Smooth muscle cell (in vitro differentiated cells): Measurements from ENCODE around the gene BRS3. TPM values are rescaled to one million over a fixed set of nuclear protein-coding genes. Genes with fewer than 3 reads are reported as not detected.

Experiments used
- DNase-seq: peaks from one replicate; lab custom pipeline; 2025; ENCODE audit not compliant: unreplicated experiment; lab: John Stamatoyannopoulos, UW
- H2AFZ ChIP-seq: fragments of 200-600 bp; sonication (generic); 2 replicates; pipeline ENCODE4 v1.6.0; 2016; ENCODE audit warnings: antibody characterized with exemption, low read depth, mild to moderate bottlenecking
- H3F3A ChIP-seq: fragments of 200-600 bp; sonication (generic); 2 replicates; pipeline ENCODE4 v1.6.0; 2017; ENCODE audit warnings: antibody characterized with exemption, low read depth
- H3K27ac ChIP-seq: fragments of 200-600 bp; sonication (generic); 2 replicates; pipeline ENCODE4 v1.5.1; 2016; ENCODE audit warnings: low read depth, mild to moderate bottlenecking
- H3K27me3 ChIP-seq: fragments of 200-600 bp; sonication (generic); 2 replicates; pipeline ENCODE4 v1.6.1; 2016; ENCODE audit warnings: low read depth, mild to moderate bottlenecking
- H3K36me3 ChIP-seq: fragments of 200-600 bp; sonication (generic); 2 replicates; pipeline ENCODE4 v1.5.1; 2016; ENCODE audit warnings: low read depth
- H3K4me1 ChIP-seq: fragments of 200-600 bp; sonication (generic); 2 replicates; pipeline ENCODE4 v1.5.1; 2016; ENCODE audit warnings: low read depth
- H3K4me2 ChIP-seq: fragments of 200-600 bp; sonication (generic); 2 replicates; pipeline ENCODE4 v1.6.0; 2016; ENCODE audit warnings: mild to moderate bottlenecking
- H3K4me3 ChIP-seq: fragments of 200-600 bp; sonication (generic); 2 replicates; pipeline ENCODE4 v1.5.1; 2016; ENCODE audit warnings: mild to moderate bottlenecking
- H3K79me2 ChIP-seq: fragments of 200-600 bp; sonication (generic); 2 replicates; pipeline ENCODE4 v1.6.0; 2016; ENCODE audit warnings: low read depth, mild to moderate bottlenecking
- H3K9ac ChIP-seq: fragments of 200-600 bp; sonication (generic); 2 replicates; pipeline ENCODE4 v1.6.0; 2016; ENCODE audit warnings: low read depth
- H3K9me3 ChIP-seq: fragments of 200-600 bp; sonication (generic); replicated peaks from 2 replicates; pipeline ENCODE4 v1.5.1; 2016; ENCODE audit warnings: low read depth
- H4K20me1 ChIP-seq: fragments of 200-600 bp; sonication (generic); 2 replicates; pipeline ENCODE4 v1.6.0; 2016; ENCODE audit warnings: low read depth
- WGBS: methylation state at CpG from one replicate; pipeline ENCODE4 v1.1.7; 2016; ENCODE audit warnings: low lambda C conversion rate; 5-methylcytosine and 5-hydroxymethylcytosine counted together
- polyA plus RNA-seq: library from polyadenylated mRNA; unstranded; fragments of >200 nt; fragmentation: Nextera tagmentation; extraction: Ambion mirVana; gene quantifications from 2 replicates; pipeline ENCODE4 v1.2.1, GENCODE V29; 2016
- total RNA-seq: library from RNA; depleted of rRNA; stranded (reverse); fragments of >200 nt; gene quantifications from 2 replicates; pipeline ENCODE4 v1.2.3, GENCODE V29; 2014
- TF ChIP-seq, protein P1 (sequence below): fragments of 200-600 bp; sonication (generic); IDR thresholded peaks from 2 replicates; pipeline ENCODE4 v1.5.1; 2017; ENCODE audit warnings: borderline replicate concordance, mild to moderate bottlenecking, antibody characterized with exemption; ENCODE audit not compliant: insufficient read depth, poor library complexity, severe bottlenecking

BRS3 gene
- total and polyA plus RNA-seq, 2 experiments from 2014 or later: not detected

DNA sequence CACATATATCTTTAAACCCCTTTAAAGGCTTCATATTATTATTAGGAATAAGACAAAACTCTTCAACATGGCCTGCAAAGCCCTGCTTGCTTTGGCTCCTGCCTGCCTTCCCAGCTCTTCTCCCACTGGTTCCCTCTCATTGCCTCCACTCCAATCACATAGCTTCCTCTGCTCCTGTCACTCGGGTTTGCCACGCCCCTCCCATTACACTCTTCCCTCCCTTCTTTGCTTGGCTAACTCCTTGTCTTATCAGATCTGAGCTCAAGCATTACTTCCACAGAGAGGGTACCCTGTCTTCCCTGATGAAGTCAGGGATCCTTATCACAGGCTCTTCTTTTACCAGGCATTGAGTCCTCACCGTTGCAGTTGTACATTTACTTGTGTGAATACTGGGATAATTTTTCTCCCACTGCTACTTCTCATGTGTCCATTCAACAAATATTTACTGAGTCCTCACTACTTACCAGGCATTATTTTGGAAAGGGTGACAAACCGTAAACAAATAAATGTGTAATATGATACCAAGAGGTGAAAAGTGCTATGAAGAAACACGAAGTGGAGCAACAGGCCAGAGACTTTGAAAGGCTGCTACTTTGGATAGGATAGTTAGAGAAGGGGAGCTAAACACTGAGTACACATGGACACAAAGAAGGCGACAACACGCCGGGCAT, 41.0 kb downstream of the BRS3 start:
- Histone ChIP-seq H3K4me1 (no peaks in the 10 kb centered on the region), H3K9ac (no peak overlapping the region), H3K79me2 (no peaks in the 10 kb centered on the region), H4K20me1 (no peaks in the 10 kb centered on the region), H2AFZ (no peak overlapping the region), H3K4me2 (no peak overlapping the region), H3F3A (no peaks in the 10 kb centered on the region), H3K9me3 (no peaks in the 10 kb centered on the region), H3K27me3 (no peaks in the 10 kb centered on the region), H3K4me3 (no peak overlapping the region), H3K36me3 (no peaks in the 10 kb centered on the region), H3K27ac (no peak overlapping the region)
- TF ChIP-seq, protein P1, sequence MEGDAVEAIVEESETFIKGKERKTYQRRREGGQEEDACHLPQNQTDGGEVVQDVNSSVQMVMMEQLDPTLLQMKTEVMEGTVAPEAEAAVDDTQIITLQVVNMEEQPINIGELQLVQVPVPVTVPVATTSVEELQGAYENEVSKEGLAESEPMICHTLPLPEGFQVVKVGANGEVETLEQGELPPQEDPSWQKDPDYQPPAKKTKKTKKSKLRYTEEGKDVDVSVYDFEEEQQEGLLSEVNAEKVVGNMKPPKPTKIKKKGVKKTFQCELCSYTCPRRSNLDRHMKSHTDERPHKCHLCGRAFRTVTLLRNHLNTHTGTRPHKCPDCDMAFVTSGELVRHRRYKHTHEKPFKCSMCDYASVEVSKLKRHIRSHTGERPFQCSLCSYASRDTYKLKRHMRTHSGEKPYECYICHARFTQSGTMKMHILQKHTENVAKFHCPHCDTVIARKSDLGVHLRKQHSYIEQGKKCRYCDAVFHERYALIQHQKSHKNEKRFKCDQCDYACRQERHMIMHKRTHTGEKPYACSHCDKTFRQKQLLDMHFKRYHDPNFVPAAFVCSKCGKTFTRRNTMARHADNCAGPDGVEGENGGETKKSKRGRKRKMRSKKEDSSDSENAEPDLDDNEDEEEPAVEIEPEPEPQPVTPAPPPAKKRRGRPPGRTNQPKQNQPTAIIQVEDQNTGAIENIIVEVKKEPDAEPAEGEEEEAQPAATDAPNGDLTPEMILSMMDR: no peak
- DNase-seq: no peak
- WGBS: 82% methylated on average over 8 of the region's 8 CpGs

DNA sequence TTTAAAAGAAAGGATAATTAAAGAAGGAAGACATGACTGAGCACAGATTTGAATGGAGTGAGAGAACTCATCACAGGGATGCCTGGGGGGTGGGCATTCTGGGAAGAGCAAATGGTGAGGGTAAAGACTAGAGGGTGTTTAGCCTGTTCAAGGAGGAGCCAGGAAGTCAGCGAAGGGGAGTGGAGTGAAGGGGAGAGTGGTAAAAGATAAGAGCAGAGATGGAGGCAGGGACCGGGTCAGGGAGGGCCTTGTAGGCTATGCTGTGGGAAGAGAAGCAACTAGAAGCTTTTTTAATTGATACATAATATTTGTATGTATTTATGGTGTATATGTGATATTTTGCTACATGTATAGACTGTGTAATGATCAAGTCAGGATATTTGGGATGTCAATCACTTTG, 42.0 kb downstream of the BRS3 start:
- TF ChIP-seq, protein P1: no peak
- Histone ChIP-seq H3K9ac (no peak overlapping the region), H2AFZ (no peak overlapping the region), H3K4me2 (no peak overlapping the region), H3K9me3 (no peaks in the 10 kb centered on the region), H3F3A (no peaks in the 10 kb centered on the region), H3K27me3 (no peaks in the 10 kb centered on the region), H3K36me3 (no peaks in the 10 kb centered on the region), H3K27ac (no peak overlapping the region), H3K4me1 (no peaks in the 10 kb centered on the region), H3K4me3 (no peak overlapping the region), H3K79me2 (no peaks in the 10 kb centered on the region), H4K20me1 (no peaks in the 10 kb centered on the region)
- no peak for DNase-seq
- 67% methylated on average over 2 of the region's 2 CpGs for WGBS

DNA sequence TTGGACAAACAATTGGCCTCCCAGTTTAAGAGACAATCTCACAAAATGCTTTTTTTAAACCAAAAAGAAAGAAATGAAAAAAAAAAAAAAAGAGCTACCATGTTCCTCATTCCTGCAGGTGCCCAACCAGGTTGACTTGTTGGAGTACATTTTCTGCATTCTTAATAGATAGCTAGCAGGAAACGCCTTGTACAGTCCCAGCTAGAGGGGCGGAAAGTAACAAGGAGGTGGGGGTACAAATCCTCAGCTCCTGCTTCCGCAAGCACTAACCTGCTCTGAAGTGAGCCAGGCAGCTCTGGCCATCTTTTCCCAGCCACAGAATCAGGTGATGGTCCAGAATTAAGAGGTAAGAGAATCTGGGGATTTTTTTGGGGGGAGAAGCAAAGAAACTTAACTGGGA, 44.2 kb downstream of the BRS3 start, which contains the start of gene VGLL1:
Gene VGLL1 (plus strand): TSS at position 265 of the 400 bp plus-strand sequence. CDS start 3,806 bp downstream, outside the sequence.
- Histone ChIP-seq H4K20me1 (no peaks in the 10 kb centered on the region), H3K27ac (no peak within 1 kb of the TSS), H3K27me3 (no peaks in the 10 kb centered on the region), H3K36me3 (no peaks in the 10 kb centered on the region), H3K4me3 (no peak within 1 kb of the TSS), H3K4me2 (no peak within 1 kb of the TSS), H3K79me2 (no peaks in the 10 kb centered on the region), H2AFZ (no peak within 1 kb of the TSS), H3K9me3 (no peaks in the 10 kb centered on the region), H3K9ac (no peak within 1 kb of the TSS), H3K4me1 (no peaks in the 10 kb centered on the region), H3F3A (no peaks in the 10 kb centered on the region)
- DNase-seq: no peak
- WGBS: 78% methylated on average over 3 of the region's 3 CpGs
- TF ChIP-seq, protein P1: no peak

DNA sequence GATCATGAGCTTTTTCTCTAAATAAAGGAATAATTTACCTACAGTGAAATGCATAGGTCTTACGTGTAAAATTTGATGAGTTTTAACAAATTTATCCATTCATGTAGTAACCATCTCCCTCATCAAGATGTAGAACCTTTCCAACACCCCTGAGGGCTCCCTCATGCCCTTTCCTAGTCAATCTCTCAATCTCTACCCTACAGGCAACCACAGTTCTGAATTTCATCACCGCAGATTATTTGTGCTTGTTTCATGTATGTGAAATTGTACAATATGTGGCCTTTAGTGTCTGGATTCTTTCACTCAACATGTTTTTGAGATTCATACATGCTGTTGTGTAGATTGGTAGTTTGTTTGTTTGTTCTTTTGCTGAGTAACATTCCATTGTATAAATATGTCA, 46.4 kb downstream of the BRS3 start:
- H3K27ac ChIP-seq: no peak overlapping the region

More for the DNA sequence above, 46.4 kb downstream of the BRS3 start:
- Histone ChIP-seq H3K4me2 (no peak overlapping the region), H3K79me2 (no peaks in the 10 kb centered on the region), H3K9me3 (no peaks in the 10 kb centered on the region), H3K4me1 (no peaks in the 10 kb centered on the region), H3K27me3 (no peaks in the 10 kb centered on the region), H4K20me1 (no peaks in the 10 kb centered on the region), H3K9ac (no peak overlapping the region), H2AFZ (no peak overlapping the region), H3K4me3 (no peak overlapping the region), H3F3A (no peaks in the 10 kb centered on the region), H3K36me3 (no peaks in the 10 kb centered on the region)
- WGBS: 75% methylated on average over 2 of the region's 2 CpGs
- no peak for DNase-seq
- TF ChIP-seq, protein P1: no peak
